OCI-LY1 (cell line): Measurements from ENCODE around the gene ELFN1.

Source experiments
- H2AFZ ChIP-seq: fragments of 200-600 bp; sonication (generic), shearing (Covaris generic); 2 replicates; pipeline ENCODE4 v1.6.0; 2014; ENCODE audit warnings: antibody characterized with exemption, mild to moderate bottlenecking, low read length
- H3F3A ChIP-seq: fragments of 200-600 bp; sonication (generic), shearing (Covaris generic); 2 replicates; pipeline ENCODE4 v1.6.0; 2014; ENCODE audit warnings: mild to moderate bottlenecking, antibody characterized with exemption, low read length, moderate library complexity; ENCODE audit not compliant: insufficient read depth
- H3K27ac ChIP-seq: fragments of 200-600 bp; sonication (generic); 2 replicates; pipeline ENCODE4 v1.5.1; 2014; ENCODE audit warnings: low read length, mixed run types, mild to moderate bottlenecking, low read depth; ENCODE audit not compliant: poor library complexity, severe bottlenecking
- H3K27me3 ChIP-seq: fragments of 200-600 bp; sonication (generic); 2 replicates; pipeline ENCODE4 v1.6.0; 2014; ENCODE audit warnings: antibody characterized with exemption, mild to moderate bottlenecking, low read length, moderate library complexity; ENCODE audit not compliant: insufficient read depth
- H3K36me3 ChIP-seq: fragments of 200-600 bp; sonication (generic); 2 replicates; pipeline ENCODE4 v1.6.1; 2014; ENCODE audit warnings: mild to moderate bottlenecking, antibody characterized with exemption, low read length, moderate library complexity, mixed read lengths; ENCODE audit not compliant: insufficient read depth
- H3K4me1 ChIP-seq: fragments of 200-600 bp; sonication (generic); 2 replicates; pipeline ENCODE4 v1.5.1; 2014; ENCODE audit warnings: mild to moderate bottlenecking, low read length, moderate library complexity; ENCODE audit not compliant: insufficient read depth, severe bottlenecking
- H3K4me2 ChIP-seq: fragments of 200-600 bp; sonication (generic), shearing (Covaris generic); 2 replicates; pipeline ENCODE4 v1.6.1; 2014; ENCODE audit warnings: low read length
- H3K4me3 ChIP-seq: fragments of 200-600 bp; sonication (generic); 2 replicates; pipeline ENCODE4 v1.5.1; 2014; ENCODE audit warnings: low read length, low read depth, mild to moderate bottlenecking, mixed read lengths; ENCODE audit not compliant: poor library complexity, severe bottlenecking
- H3K79me2 ChIP-seq: fragments of 200-600 bp; shearing (Covaris generic); 2 replicates; pipeline ENCODE4 v1.6.1; 2016; ENCODE audit warnings: mixed run types, low read length, mixed read lengths; ENCODE audit not compliant: insufficient read depth
- H3K9ac ChIP-seq: fragments of 200-600 bp; sonication (generic), shearing (Covaris generic); 2 replicates; pipeline ENCODE4 v1.6.1; 2014; ENCODE audit warnings: mild to moderate bottlenecking, low read length, mixed read lengths
- H3K9me2 ChIP-seq: fragments of 200-600 bp; sonication (generic), shearing (Covaris generic); 2 replicates; pipeline ENCODE4 v1.6.1; 2014; ENCODE audit warnings: low read depth, mild to moderate bottlenecking, low read length, mixed read lengths
- H3K9me3 ChIP-seq: fragments of 200-600 bp; shearing (Covaris generic); 2 replicates; pipeline ENCODE4 v1.6.1; 2014; ENCODE audit warnings: low read length, mixed read lengths
- H4K20me1 ChIP-seq: fragments of 200-600 bp; sonication (generic), shearing (Covaris generic); 2 replicates; pipeline ENCODE4 v1.6.0; 2016; ENCODE audit warnings: mild to moderate bottlenecking, low read length; ENCODE audit not compliant: insufficient read depth
- CTCF ChIP-seq: fragments of 200-600 bp; sonication (generic), shearing (Covaris generic); IDR thresholded peaks from 2 replicates; pipeline ENCODE4 v1.5.1; 2017; ENCODE audit warnings: mild to moderate bottlenecking, antibody characterized with exemption, low read length, moderate library complexity, mixed read lengths
- EZH2 ChIP-seq: fragments of 200-600 bp; sonication (generic), shearing (Covaris generic); IDR thresholded peaks from 2 replicates; pipeline ENCODE4 v1.8.0; 2017; ENCODE audit warnings: borderline replicate concordance, mixed run types, mild to moderate bottlenecking, antibody characterized with exemption, low read length, moderate library complexity, mixed read lengths

Gene ELFN1

GRCh38 chr7:1747004-1747801 is 77.1 kb downstream of the ELFN1 start:
- TF ChIP-seq CTCF (no peak), EZH2 (no peak)
- no peaks in the 10 kb centered on the region for H3K9me2 ChIP-seq
- H3K4me3 ChIP-seq = no peak overlapping the region
- H3K9me3 ChIP-seq = no peaks in the 10 kb centered on the region
- H4K20me1 ChIP-seq = no peaks in the 10 kb centered on the region
- no peak overlapping the region for H2AFZ ChIP-seq
- no peaks in the 10 kb centered on the region for H3K79me2 ChIP-seq
- peaks cover 12% of the 10 kb centered on the region; the same call in 1 of the 2 replicates for H3K27me3 ChIP-seq
- H3K36me3 ChIP-seq = no peaks in the 10 kb centered on the region
- peaks cover 10% of the 10 kb centered on the region for H3K4me1 ChIP-seq
- no peak overlapping the region for H3K9ac ChIP-seq
- no peak overlapping the region for H3K4me2 ChIP-seq
- no peak overlapping the region for H3K27ac ChIP-seq
- H3F3A ChIP-seq = no peaks in the 10 kb centered on the region

DNA sequence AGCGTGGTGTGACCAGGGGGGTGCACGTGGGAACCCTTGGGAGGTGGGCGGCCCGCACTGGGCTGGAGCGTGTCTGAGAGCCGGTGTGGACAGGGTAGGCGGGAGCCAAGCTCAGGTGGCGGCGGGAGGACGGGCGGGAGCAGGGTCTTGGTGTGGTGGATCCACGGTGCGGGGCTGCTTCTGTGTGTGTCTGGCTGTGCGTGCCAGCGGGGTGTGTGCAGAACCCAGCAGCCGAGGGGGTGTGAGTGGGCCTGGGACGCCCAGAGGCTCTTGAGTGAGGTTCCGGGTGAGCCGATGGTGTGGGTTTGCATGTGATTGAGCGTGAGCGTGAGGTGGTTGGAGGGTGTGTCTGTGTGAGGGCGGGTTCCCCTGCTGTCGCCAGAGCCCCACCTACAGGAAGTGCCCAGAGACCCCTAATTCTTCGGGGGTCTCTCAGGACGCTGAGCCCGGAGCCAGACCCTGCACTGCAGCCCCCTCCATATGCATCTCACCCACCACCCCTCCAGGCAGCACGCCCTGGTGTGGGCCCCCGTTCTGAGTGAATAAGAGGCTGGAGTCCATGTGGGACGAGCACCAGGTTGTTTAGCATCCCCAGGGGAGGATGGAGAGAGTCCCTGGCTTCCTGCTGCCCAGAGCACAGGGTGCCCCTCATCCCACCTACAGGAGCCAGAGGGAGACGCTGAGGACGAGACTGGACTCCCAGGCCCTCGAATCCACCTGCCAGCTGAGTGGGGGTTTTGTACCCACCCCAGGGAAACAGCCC is 78.2 kb downstream of the ELFN1 start:
- Histone ChIP-seq H3K4me2 (no peak overlapping the region), H3K4me3 (no peak overlapping the region)
- TF ChIP-seq CTCF (no peak), EZH2 (no peak)

DNA sequence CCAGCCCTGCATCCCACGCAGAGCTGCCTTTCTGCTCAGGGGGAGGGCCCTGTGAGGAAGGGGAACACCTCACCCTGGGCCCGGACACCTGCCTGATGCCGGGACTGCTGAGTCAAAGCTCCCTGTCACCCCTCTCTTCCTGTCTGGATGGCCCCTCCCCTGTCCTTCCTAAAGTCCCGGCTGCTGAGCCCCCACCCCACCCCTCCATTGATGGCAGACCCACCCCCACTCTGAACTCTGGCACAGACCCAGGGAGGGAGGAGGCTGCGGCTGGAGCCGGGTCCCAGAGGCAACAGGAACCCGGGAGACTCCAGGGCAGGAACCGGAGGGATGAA is 78.7 kb downstream of the ELFN1 start:
- Histone ChIP-seq H2AFZ (no peak overlapping the region), H4K20me1 (no peaks in the 10 kb centered on the region), H3K9me2 (no peaks in the 10 kb centered on the region), H3K4me3 (no peak overlapping the region), H3K9me3 (no peaks in the 10 kb centered on the region), H3K27me3 (peaks cover 8% of the 10 kb centered on the region; the same call in 1 of the 2 replicates), H3K27ac (no peak overlapping the region), H3K79me2 (no peaks in the 10 kb centered on the region), H3K9ac (no peak overlapping the region), H3K36me3 (no peaks in the 10 kb centered on the region), H3K4me1 (peaks cover 13% of the 10 kb centered on the region), H3K4me2 (no peak overlapping the region), H3F3A (0 out of 2 replicates have a peak, but pooled peaks cover 3% of the 10 kb centered on the region)
- TF ChIP-seq CTCF (no peak), EZH2 (no peak)

More for the DNA sequence above, 78.2 kb downstream of the ELFN1 start:
- 0 out of 2 replicates have a peak, but pooled peaks cover 3% of the 10 kb centered on the region for H3F3A ChIP-seq
- peaks cover 8% of the 10 kb centered on the region for H3K4me1 ChIP-seq
- no peaks in the 10 kb centered on the region for H4K20me1 ChIP-seq
- H3K9me2 ChIP-seq = no peaks in the 10 kb centered on the region
- H3K27ac ChIP-seq = no peak overlapping the region
- H3K27me3 ChIP-seq = peaks cover 8% of the 10 kb centered on the region; the same call in 1 of the 2 replicates
- no peak overlapping the region for H2AFZ ChIP-seq
- H3K9ac ChIP-seq = no peak overlapping the region
- H3K36me3 ChIP-seq = no peaks in the 10 kb centered on the region
- no peaks in the 10 kb centered on the region for H3K9me3 ChIP-seq
- H3K79me2 ChIP-seq = no peaks in the 10 kb centered on the region
